WTC11 (cell line): Measurements from ENCODE around the gene PALM3. TPM values are rescaled to one million over a fixed set of nuclear protein-coding genes. Genes with fewer than 3 reads are reported as not detected.
A peak's percentile ranks its signal among the peaks of the same experiment; 100 is the strongest.

Source experiments
- ATAC-seq: fragments of 200-7000 bp; cut with Tn5 transposase; 2 replicates; pipeline ENCODE4 v1.10.0; 2021; ENCODE audit warnings: mild to moderate bottlenecking, moderate library complexity
- CTCF ChIA-PET: fragments of 300-600 bp; sonication (Branson Sonifier 250); formaldehyde crosslinking; loops from one replicate; lab custom pipeline; 2021; ENCODE audit warnings: antibody characterized with exemption; lab: Charles Lee
- POLR2A ChIA-PET: fragments of 350-600 bp; sonication (Branson Sonifier 250); formaldehyde crosslinking; loops from one replicate; lab custom pipeline; 2021; ENCODE audit warnings: antibody characterized with exemption; lab: Charles Lee
- DNase-seq: peaks from one replicate; pipeline ENCODE4 v3.0.0; 2021; ENCODE audit warnings: low spot score
- H3K27ac Mint-ChIP-seq: 2 replicates; pipeline ENCODE4 v1.8.0; 2021; ENCODE audit warnings: mixed read lengths
- H3K27me3 Mint-ChIP-seq: 2 replicates; pipeline ENCODE4 v1.8.0; 2021; ENCODE audit warnings: low read depth, mild to moderate bottlenecking, moderate library complexity, mixed read lengths
- H3K36me3 Mint-ChIP-seq: 2 replicates; pipeline ENCODE4 v1.8.0; 2021; ENCODE audit warnings: mixed read lengths
- H3K4me1 Mint-ChIP-seq: 2 replicates; pipeline ENCODE4 v1.8.0; 2022; ENCODE audit warnings: mixed read lengths
- H3K4me3 Mint-ChIP-seq: 2 replicates; pipeline ENCODE4 v1.8.0; 2021; ENCODE audit warnings: mild to moderate bottlenecking, moderate library complexity, mixed read lengths
- H3K9me3 Mint-ChIP-seq: 2 replicates; pipeline ENCODE4 v1.8.0; 2021; ENCODE audit warnings: mixed read lengths
- EMX1 ChIP-seq: fragments of 250-450 bp; sonication (Bioruptor Pico); IDR thresholded peaks from 2 replicates; pipeline ENCODE4 v1.8.0; 2021; ENCODE audit warnings: mild to moderate bottlenecking
- FOXJ3 ChIP-seq: sonication (generic); formaldehyde crosslinking; IDR thresholded peaks from 2 replicates; pipeline ENCODE4 v1.9.0; 2021; ENCODE audit warnings: missing genetic modification reagents, mild to moderate bottlenecking, borderline replicate concordance
- GABPB1 ChIP-seq: sonication (generic); formaldehyde crosslinking; IDR thresholded peaks from 2 replicates; pipeline ENCODE4 v1.8.1; 2023; ENCODE audit warnings: mild to moderate bottlenecking, missing genetic modification reagents
- JAZF1 ChIP-seq: fragments of 250-450 bp; sonication (Bioruptor Pico); IDR thresholded peaks from 2 replicates; pipeline ENCODE4 v1.9.0; 2021; ENCODE audit warnings: moderate library complexity, mild to moderate bottlenecking, inconsistent platforms
- OVOL2 ChIP-seq: fragments of 250-450 bp; sonication (Bioruptor Pico); IDR thresholded peaks from 2 replicates; pipeline ENCODE4 v1.9.0; 2021; ENCODE audit warnings: mild to moderate bottlenecking, borderline replicate concordance
- SMAD4 ChIP-seq: sonication (generic); formaldehyde crosslinking; IDR thresholded peaks from 2 replicates; pipeline ENCODE4 v1.8.0; 2022; ENCODE audit warnings: mild to moderate bottlenecking, missing genetic modification reagents
- SOX15 ChIP-seq: fragments of 250-450 bp; sonication (Bioruptor Pico); IDR thresholded peaks from 2 replicates; pipeline ENCODE4 v1.9.0; 2021; ENCODE audit warnings: mild to moderate bottlenecking
- SP1 ChIP-seq: sonication (generic); formaldehyde crosslinking; conservative IDR thresholded peaks from 2 replicates; pipeline ENCODE4 v1.8.1; 2022; ENCODE audit warnings: missing genetic modification reagents
- ZNF121 ChIP-seq: sonication (generic); formaldehyde crosslinking; IDR thresholded peaks from 2 replicates; pipeline ENCODE4 v1.8.0; 2023; ENCODE audit warnings: missing genetic modification reagents
- ZNF232 ChIP-seq: sonication (generic); formaldehyde crosslinking; IDR thresholded peaks from 2 replicates; pipeline ENCODE4 v1.8.0; 2022; ENCODE audit warnings: mild to moderate bottlenecking, missing genetic modification reagents
- total RNA-seq: library from RNA; stranded (reverse); gene quantifications from 3 replicates; pipeline ENCODE4 v1.2.3, GENCODE V29; 2021
- TF ChIP-seq, protein P1 (sequence below): sonication (generic); formaldehyde crosslinking; IDR thresholded peaks from 2 replicates; pipeline ENCODE4 v1.8.0; 2023; ENCODE audit warnings: missing genetic modification reagents, mild to moderate bottlenecking, borderline replicate concordance
- TF ChIP-seq, protein P2 (sequence below): sonication (generic); formaldehyde crosslinking; conservative IDR thresholded peaks from 2 replicates; pipeline ENCODE4 v1.8.1; 2023; ENCODE audit warnings: mild to moderate bottlenecking, low read depth, missing genetic modification reagents, moderate library complexity
- TF ChIP-seq, protein P3 (sequence below): fragments of 250-450 bp; sonication (Bioruptor Pico); IDR thresholded peaks from 2 replicates; pipeline ENCODE4 v1.8.0; 2021; ENCODE audit warnings: mild to moderate bottlenecking
- TF ChIP-seq, protein P4 (sequence below): sonication (generic); formaldehyde crosslinking; IDR thresholded peaks from 2 replicates; pipeline ENCODE4 v1.8.0; 2022; ENCODE audit warnings: mild to moderate bottlenecking, missing genetic modification reagents
- TF ChIP-seq, protein P5 (sequence below): sonication (generic); formaldehyde crosslinking; IDR thresholded peaks from 2 replicates; pipeline ENCODE4 v1.8.1; 2022; ENCODE audit warnings: low read depth, mild to moderate bottlenecking, moderate library complexity, missing genetic modification reagents, borderline replicate concordance
- TF ChIP-seq, protein P6 (sequence below): sonication (generic); formaldehyde crosslinking; IDR thresholded peaks from 2 replicates; pipeline ENCODE4 v1.8.1; 2022; ENCODE audit warnings: mild to moderate bottlenecking, moderate library complexity, missing genetic modification reagents
- TF ChIP-seq, protein P7 (sequence below): sonication (generic); formaldehyde crosslinking; IDR thresholded peaks from 2 replicates; pipeline ENCODE4 v1.8.0; 2023; ENCODE audit warnings: mild to moderate bottlenecking, missing genetic modification reagents

PALM3 gene
- total RNA-seq, 1 experiment from 2014 or later, result 31.1 TPM

GRCh38 chr19:14073925-14074838, 12.3 kb upstream of the PALM3 start:
- POLR2A ChIA-PET, result interaction anchor here (0.7 kb wide), 1 partner anchor 139 kb away, joined by 3 read pairs; no protein-coding TSS in a partner anchor
- Mint-ChIP-seq H3K4me1 (peaks cover 8% of the 10 kb centered on the region; the same call in 1 of the 2 replicates), H3K27ac (no peak overlapping the region), H3K36me3 (no peaks in the 10 kb centered on the region), H3K27me3 (peaks cover 70% of the 10 kb centered on the region), H3K4me3 (peak overlapping the region; percentile 84), H3K9me3 (no peaks in the 10 kb centered on the region)
- CTCF ChIA-PET, result interaction anchor here (0.6 to 6.6 kb wide), 15 partner anchors 15 to 398 kb away, joined by 3 to 164 read pairs (median 6); partner anchors contain the start of genes ASF1B, DCAF15, IL27RA and PALM3
- no peak for ATAC-seq
- no peak for DNase-seq
- TF ChIP-seq, protein P1, sequence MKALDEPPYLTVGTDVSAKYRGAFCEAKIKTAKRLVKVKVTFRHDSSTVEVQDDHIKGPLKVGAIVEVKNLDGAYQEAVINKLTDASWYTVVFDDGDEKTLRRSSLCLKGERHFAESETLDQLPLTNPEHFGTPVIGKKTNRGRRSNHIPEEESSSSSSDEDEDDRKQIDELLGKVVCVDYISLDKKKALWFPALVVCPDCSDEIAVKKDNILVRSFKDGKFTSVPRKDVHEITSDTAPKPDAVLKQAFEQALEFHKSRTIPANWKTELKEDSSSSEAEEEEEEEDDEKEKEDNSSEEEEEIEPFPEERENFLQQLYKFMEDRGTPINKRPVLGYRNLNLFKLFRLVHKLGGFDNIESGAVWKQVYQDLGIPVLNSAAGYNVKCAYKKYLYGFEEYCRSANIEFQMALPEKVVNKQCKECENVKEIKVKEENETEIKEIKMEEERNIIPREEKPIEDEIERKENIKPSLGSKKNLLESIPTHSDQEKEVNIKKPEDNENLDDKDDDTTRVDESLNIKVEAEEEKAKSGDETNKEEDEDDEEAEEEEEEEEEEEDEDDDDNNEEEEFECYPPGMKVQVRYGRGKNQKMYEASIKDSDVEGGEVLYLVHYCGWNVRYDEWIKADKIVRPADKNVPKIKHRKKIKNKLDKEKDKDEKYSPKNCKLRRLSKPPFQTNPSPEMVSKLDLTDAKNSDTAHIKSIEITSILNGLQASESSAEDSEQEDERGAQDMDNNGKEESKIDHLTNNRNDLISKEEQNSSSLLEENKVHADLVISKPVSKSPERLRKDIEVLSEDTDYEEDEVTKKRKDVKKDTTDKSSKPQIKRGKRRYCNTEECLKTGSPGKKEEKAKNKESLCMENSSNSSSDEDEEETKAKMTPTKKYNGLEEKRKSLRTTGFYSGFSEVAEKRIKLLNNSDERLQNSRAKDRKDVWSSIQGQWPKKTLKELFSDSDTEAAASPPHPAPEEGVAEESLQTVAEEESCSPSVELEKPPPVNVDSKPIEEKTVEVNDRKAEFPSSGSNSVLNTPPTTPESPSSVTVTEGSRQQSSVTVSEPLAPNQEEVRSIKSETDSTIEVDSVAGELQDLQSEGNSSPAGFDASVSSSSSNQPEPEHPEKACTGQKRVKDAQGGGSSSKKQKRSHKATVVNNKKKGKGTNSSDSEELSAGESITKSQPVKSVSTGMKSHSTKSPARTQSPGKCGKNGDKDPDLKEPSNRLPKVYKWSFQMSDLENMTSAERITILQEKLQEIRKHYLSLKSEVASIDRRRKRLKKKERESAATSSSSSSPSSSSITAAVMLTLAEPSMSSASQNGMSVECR (CRISPR knock-in tag), result no peak

DNA sequence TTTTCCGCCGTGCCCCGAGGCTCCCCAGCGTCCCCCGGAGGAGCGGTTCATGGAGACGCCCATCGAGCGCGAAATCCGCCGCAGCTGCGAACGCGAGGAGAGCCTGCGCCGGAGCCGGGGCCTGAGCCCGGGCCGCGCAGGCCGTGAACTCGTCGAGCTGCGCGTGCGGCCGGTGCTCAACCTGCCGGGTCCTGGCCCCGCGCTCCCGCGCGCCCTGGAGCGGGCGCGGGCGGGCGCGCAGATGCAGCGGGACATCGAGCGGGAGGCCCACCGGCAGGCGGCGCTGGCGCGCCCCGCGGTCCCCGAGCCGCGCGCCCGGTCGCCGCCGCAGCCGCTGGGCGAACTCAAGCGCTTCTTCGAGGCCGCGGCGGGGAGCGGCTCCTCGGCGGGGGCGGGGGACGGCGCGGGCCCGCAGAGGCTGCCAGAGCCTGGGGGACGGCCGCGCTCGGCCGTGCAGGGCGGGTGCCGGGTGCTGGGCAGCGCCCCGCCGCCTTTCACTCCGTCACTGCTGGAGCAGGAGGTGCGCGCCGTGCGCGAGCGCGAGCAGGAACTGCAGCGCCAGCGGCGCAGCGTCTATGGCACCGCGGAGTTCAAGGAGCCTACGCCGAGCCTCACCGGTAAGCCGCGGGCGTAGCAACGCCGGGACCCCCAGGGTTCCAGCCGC, 11.5 kb upstream of the PALM3 start:
- Mint-ChIP-seq H3K27me3 (peaks cover 70% of the 10 kb centered on the region), H3K27ac (no peak overlapping the region), H3K4me1 (peaks cover 8% of the 10 kb centered on the region; the same call in 1 of the 2 replicates), H3K4me3 (peak overlapping the region; percentile 84), H3K9me3 (no peaks in the 10 kb centered on the region), H3K36me3 (no peaks in the 10 kb centered on the region)
- POLR2A ChIA-PET, result interaction anchor here (0.7 kb wide), 1 partner anchor 138 kb away, joined by 3 read pairs; no protein-coding TSS in a partner anchor
- ATAC-seq, result peak; percentile 32
- CTCF ChIA-PET, result interaction anchor here (0.6 to 6.6 kb wide), 26 partner anchors 9 to 399 kb away, joined by 3 to 164 read pairs (median 6); partner anchors contain the start of genes ASF1B, DCAF15, IL27RA and PALM3
- peak; percentile 71 for DNase-seq
- TF ChIP-seq OVOL2 (CRISPR knock-in tag), result no peak
- TF ChIP-seq, protein P2, sequence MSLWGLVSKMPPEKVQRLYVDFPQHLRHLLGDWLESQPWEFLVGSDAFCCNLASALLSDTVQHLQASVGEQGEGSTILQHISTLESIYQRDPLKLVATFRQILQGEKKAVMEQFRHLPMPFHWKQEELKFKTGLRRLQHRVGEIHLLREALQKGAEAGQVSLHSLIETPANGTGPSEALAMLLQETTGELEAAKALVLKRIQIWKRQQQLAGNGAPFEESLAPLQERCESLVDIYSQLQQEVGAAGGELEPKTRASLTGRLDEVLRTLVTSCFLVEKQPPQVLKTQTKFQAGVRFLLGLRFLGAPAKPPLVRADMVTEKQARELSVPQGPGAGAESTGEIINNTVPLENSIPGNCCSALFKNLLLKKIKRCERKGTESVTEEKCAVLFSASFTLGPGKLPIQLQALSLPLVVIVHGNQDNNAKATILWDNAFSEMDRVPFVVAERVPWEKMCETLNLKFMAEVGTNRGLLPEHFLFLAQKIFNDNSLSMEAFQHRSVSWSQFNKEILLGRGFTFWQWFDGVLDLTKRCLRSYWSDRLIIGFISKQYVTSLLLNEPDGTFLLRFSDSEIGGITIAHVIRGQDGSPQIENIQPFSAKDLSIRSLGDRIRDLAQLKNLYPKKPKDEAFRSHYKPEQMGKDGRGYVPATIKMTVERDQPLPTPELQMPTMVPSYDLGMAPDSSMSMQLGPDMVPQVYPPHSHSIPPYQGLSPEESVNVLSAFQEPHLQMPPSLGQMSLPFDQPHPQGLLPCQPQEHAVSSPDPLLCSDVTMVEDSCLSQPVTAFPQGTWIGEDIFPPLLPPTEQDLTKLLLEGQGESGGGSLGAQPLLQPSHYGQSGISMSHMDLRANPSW (CRISPR knock-in tag), result no peak
- TF ChIP-seq, protein P3, sequence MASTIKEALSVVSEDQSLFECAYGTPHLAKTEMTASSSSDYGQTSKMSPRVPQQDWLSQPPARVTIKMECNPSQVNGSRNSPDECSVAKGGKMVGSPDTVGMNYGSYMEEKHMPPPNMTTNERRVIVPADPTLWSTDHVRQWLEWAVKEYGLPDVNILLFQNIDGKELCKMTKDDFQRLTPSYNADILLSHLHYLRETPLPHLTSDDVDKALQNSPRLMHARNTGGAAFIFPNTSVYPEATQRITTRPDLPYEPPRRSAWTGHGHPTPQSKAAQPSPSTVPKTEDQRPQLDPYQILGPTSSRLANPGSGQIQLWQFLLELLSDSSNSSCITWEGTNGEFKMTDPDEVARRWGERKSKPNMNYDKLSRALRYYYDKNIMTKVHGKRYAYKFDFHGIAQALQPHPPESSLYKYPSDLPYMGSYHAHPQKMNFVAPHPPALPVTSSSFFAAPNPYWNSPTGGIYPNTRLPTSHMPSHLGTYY (CRISPR knock-in tag), result no peak
- TF ChIP-seq, protein P4, sequence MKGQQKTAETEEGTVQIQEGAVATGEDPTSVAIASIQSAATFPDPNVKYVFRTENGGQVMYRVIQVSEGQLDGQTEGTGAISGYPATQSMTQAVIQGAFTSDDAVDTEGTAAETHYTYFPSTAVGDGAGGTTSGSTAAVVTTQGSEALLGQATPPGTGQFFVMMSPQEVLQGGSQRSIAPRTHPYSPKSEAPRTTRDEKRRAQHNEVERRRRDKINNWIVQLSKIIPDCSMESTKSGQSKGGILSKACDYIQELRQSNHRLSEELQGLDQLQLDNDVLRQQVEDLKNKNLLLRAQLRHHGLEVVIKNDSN, result no peak
- no peak for TF ChIP-seq SMAD4 (CRISPR knock-in tag)
- no peak for TF ChIP-seq ZNF232 (CRISPR knock-in tag)
- TF ChIP-seq JAZF1 (CRISPR knock-in tag), result no peak
- TF ChIP-seq, protein P5, sequence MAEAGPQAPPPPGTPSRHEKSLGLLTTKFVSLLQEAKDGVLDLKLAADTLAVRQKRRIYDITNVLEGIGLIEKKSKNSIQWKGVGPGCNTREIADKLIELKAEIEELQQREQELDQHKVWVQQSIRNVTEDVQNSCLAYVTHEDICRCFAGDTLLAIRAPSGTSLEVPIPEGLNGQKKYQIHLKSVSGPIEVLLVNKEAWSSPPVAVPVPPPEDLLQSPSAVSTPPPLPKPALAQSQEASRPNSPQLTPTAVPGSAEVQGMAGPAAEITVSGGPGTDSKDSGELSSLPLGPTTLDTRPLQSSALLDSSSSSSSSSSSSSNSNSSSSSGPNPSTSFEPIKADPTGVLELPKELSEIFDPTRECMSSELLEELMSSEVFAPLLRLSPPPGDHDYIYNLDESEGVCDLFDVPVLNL (CRISPR knock-in tag), result no peak
- TF ChIP-seq, protein P6, sequence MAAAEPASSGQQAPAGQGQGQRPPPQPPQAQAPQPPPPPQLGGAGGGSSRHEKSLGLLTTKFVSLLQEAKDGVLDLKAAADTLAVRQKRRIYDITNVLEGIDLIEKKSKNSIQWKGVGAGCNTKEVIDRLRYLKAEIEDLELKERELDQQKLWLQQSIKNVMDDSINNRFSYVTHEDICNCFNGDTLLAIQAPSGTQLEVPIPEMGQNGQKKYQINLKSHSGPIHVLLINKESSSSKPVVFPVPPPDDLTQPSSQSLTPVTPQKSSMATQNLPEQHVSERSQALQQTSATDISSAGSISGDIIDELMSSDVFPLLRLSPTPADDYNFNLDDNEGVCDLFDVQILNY, result no peak; the same call in 1 of the 2 replicates
- TF ChIP-seq ZNF121, result no peak
- TF ChIP-seq EMX1, result 0 out of 2 replicates have a peak, but pooled peaks have one; percentile 35
- TF ChIP-seq FOXJ3, result no peak
- TF ChIP-seq GABPB1 (CRISPR knock-in tag), result no peak
- TF ChIP-seq SP1 (CRISPR knock-in tag), result peak; percentile 70; the same call in 1 of the 2 replicates
- no peak for TF ChIP-seq SOX15
- TF ChIP-seq, protein P7, sequence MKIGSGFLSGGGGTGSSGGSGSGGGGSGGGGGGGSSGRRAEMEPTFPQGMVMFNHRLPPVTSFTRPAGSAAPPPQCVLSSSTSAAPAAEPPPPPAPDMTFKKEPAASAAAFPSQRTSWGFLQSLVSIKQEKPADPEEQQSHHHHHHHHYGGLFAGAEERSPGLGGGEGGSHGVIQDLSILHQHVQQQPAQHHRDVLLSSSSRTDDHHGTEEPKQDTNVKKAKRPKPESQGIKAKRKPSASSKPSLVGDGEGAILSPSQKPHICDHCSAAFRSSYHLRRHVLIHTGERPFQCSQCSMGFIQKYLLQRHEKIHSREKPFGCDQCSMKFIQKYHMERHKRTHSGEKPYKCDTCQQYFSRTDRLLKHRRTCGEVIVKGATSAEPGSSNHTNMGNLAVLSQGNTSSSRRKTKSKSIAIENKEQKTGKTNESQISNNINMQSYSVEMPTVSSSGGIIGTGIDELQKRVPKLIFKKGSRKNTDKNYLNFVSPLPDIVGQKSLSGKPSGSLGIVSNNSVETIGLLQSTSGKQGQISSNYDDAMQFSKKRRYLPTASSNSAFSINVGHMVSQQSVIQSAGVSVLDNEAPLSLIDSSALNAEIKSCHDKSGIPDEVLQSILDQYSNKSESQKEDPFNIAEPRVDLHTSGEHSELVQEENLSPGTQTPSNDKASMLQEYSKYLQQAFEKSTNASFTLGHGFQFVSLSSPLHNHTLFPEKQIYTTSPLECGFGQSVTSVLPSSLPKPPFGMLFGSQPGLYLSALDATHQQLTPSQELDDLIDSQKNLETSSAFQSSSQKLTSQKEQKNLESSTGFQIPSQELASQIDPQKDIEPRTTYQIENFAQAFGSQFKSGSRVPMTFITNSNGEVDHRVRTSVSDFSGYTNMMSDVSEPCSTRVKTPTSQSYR (CRISPR knock-in tag), result no peak
